GM10266 (cell line): ENCODE results near the gene DXO.

ENCODE experiments used
- DNase-seq: peaks from one replicate; pipeline ENCODE4 v3.0.0; 2012; ENCODE audit errors: extremely low spot score
- TF ChIP-seq, protein P1 (sequence below): IDR thresholded peaks from 2 replicates; pipeline ENCODE4 v1.5.1; 2012; ENCODE audit warnings: mild to moderate bottlenecking, low read depth; ENCODE audit not compliant: control insufficient read depth, insufficient read depth; ENCODE audit errors: missing control alignments

Gene DXO

GRCh38 chr6:31970604-31971271, 1.2 kb downstream of the DXO start:
- DNase-seq, result no peak
- TF ChIP-seq, protein P1, sequence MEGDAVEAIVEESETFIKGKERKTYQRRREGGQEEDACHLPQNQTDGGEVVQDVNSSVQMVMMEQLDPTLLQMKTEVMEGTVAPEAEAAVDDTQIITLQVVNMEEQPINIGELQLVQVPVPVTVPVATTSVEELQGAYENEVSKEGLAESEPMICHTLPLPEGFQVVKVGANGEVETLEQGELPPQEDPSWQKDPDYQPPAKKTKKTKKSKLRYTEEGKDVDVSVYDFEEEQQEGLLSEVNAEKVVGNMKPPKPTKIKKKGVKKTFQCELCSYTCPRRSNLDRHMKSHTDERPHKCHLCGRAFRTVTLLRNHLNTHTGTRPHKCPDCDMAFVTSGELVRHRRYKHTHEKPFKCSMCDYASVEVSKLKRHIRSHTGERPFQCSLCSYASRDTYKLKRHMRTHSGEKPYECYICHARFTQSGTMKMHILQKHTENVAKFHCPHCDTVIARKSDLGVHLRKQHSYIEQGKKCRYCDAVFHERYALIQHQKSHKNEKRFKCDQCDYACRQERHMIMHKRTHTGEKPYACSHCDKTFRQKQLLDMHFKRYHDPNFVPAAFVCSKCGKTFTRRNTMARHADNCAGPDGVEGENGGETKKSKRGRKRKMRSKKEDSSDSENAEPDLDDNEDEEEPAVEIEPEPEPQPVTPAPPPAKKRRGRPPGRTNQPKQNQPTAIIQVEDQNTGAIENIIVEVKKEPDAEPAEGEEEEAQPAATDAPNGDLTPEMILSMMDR, result no peak

DNA sequence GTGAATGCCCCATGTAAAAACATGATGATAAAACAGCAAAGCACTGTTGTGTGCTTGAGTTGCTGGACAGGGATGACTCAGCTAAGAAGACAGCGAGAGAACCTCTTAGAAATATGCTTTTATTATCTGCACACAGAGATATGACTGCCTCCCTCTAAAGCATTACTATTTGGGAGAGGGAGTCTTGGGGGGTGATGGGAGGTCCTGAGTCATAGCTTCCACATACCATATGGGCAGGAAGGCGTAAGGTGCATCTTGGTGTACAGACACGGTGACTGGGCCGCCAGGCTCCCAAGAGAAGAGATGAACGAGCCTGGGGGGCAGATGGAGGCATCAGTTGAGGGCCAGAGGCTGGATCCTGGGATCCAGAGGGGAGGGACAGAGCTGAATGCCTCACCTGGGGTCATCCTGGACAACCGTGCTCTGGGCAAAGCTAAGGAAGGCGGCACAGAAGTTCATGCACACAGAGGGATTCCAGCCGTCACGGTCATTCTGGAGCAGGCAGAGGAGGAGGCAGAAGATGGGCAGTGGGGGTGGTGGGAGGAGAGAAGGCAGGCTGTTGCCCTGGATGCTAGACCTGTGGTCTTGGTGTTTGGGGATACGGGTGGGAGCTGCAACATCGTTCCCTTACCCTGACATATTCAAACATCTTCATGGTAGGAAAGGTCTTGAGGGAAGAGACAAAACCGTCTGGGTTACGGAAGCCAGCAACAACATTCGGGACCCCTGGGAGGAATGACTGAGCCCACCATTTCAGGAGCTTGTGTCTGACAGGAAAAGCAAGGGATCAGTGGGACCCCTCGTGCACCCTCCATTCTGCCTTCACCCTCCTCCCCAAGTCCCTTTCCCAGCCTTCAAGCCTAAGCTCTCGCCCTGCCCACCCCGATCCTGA, 2.0 kb downstream of the DXO start:
- TF ChIP-seq, protein P1, result no peak
- DNase-seq, result no peak

DNA sequence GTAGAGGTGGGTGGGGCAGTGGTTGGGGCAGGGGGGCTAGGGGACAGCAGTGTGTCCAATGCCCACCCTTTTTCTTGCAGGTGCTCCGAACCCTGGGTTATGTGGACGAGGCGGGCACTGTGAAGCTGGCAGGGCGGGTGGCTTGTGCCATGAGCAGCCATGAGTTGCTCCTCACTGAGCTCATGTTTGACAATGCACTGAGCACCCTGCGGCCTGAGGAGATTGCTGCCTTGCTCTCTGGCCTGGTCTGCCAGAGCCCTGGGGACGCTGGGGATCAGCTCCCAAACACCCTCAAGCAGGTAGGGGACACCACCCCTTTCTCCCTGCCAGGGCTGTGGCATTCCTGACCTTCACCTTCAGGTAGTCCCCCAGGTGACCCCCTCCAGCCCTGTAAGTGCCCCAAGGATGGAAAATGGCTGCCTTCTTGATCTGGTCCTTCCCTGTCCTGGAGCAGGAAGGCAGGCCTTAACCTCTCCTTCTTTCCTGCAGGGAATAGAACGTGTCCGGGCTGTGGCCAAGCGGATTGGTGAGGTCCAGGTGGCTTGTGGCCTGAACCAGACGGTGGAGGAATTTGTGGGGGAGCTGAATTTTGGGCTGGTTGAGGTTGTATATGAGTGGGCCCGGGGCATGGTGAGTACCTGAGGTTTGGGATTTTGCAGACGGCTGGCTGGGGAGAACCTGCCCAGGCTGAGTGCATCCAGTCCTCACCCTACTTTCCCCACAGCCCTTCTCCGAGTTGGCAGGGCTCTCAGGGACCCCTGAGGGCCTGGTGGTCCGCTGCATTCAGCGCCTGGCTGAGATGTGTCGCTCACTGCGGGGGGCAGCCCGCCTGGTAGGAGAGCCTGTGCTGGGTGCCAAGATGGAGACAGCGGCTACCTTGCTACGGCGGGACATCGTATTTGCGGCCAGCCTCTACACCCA, 2.9 kb downstream of the DXO start:
- no peak for DNase-seq

DNA sequence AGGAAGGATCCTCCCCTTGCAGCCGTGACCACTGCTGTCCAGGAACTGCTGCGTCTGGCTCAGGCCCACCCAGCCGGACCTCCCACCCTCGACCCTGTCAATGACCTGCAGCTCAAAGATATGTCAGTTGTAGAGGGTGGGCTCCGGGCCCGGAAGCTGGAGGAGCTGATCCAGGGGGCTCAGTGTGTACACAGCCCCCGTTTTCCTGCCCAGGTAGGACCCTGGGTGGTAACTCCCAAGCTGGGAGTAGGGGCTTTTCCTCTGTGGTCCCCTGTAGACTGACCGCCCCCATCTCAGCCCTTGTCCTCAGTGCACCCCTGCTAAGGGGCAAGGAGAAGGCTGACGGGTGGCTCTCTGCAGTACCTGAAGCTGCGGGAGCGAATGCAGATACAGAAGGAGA, 3.6 kb downstream of the DXO start:
- TF ChIP-seq, protein P1, result no peak

More for the DNA sequence above, 2.9 kb downstream of the DXO start:
- TF ChIP-seq, protein P1, result no peak

DNA sequence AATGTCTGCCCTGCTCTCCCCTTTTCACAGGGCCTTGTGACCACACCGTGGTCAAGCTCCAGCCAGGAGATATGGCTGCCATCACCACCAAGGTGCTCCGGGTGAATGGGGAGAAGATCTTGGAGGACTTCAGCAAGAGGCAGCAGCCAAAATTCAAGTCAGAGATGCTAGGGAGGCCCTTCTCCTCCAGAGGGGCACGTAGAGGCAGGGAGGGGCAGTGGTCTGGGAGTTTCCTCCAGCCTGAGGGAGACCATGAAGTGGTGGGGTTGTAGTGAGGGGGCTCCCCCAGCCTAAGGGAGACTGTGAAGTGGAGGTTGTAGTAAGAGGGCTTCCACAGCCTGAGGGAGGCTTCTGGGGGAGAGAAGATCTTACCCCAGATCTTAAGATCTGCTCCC, 4.0 kb downstream of the DXO start:
- TF ChIP-seq, protein P1, result no peak
- no peak for DNase-seq

More for the DNA sequence above, 3.6 kb downstream of the DXO start:
- no peak for DNase-seq

DNA sequence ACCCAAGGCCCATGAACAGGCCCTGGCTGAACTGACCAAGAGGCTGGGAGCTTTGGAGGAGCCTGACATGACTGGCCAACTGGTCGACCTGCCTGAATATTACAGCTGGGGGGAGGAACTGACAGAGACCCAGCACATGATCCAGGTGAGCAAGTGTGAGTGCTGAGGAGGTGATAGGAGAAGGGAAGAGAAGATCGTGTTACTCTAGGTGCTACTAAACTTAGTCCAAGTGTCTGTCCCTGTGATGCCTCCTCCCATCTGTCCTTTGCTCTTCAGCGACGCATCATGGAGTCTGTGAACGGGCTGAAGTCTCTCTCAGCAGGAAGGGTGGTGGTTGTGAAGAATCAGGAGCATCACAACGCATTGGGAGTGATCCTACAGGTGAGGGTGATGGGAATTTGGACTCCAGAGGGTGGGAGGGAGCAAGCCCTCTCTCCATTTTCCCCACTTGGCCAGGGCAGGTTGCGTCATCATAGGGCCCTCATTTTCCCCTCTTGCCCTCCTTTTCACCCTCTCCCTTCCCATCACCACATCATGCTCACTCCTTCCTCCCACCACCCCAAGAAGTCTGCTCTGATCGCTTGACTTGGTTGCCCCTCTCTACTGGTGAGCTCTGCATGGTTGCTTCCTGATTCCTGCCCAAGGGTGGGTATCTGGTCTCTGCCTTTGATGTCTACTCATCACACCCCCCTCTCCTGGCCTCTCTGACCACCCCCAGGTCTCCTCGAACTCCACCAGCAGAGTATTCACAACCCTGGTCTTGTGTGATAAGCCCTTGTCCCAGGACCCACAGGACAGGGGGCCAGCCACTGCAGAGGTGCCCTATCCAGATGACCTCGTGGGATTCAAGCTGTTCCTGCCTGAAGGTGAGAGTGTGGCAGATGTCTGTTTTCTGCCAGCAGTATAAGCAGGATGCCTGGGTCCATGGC, 4.7 kb downstream of the DXO start:
- TF ChIP-seq, protein P1, result no peak
- no peak for DNase-seq
